ENCODE measurements around the gene NCR1. TPM values are rescaled to one million over a fixed set of nuclear protein-coding genes. Genes with fewer than 3 reads are reported as not detected.

The NCR1 gene
- total RNA-seq, 1 experiment from 2014 or later = not detected

DNA sequence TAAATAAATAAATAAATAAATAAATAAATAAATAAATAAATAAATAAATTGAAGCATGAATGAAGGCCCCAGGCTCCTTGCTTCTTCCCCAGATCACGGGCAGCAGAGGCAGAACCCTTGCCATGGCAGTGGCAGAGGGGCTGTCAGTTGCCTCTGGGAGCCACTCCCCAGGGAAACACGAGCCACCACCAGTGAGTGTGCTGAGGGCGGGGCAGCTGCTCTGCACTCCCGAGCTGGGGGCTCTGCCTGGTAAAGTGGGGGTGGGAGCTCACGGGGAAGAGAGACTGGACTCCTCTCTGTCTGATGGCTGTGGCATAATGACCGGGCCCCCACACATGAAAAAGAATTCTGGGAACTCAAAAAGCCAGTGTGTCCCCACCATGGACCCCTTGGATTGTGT lies 24.1 kb upstream of the NCR1 start:
- in situ Hi-C loops (cut with HindIII; ENCODE audit: low pct_unique_long_range_greater_than_20kb, low sequenced_read_pairs) = no loop called here
- no peaks in the 10 kb centered on the region for H3K9me3 ChIP-seq (ENCODE audit: control insufficient read depth, insufficient read depth, low read depth, low read length)

DNA sequence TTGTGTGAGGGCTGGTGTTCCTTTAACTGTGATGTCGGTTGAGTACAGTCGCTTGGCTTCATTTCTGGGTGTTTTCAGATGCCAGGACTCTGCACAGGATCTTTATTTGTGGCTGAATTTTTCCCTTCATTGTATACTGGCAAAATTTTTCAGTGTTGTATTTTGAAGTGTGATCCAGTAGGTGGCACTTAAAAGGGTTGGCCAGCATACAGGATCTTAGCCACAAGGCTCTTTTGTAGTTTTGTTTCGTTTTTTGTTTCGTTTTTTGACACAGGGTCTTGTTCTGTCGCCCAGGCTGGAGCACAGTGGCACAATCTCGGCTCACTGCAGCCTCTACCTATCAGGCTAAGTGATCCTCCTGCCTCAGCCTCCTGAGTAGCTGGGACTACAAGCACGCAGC lies 23.2 kb upstream of the NCR1 start:
- Histone ChIP-seq H3K9me3 (ENCODE audit: control insufficient read depth, insufficient read depth, low read depth, low read length) (no peaks in the 10 kb centered on the region), H3K4me3 (ENCODE audit: low read depth in 2 of 2, low read length in 2 of 2) (no peak overlapping the region), H3K4me1 (ENCODE audit: control insufficient read depth, insufficient read depth, low read length) (no peaks in the 10 kb centered on the region), H3K27me3 (ENCODE audit: control insufficient read depth, insufficient read depth, low read length) (peaks cover 8% of the 10 kb centered on the region), H3K27ac (ENCODE audit: low read length) (no peak overlapping the region), H3K36me3 (ENCODE audit: control insufficient read depth, insufficient read depth, low read length) (no peaks in the 10 kb centered on the region)
- ATAC-seq (peak; percentile 70), DNase-seq (ENCODE audit: low read depth, low spot score) (no peak)
- no peak for TF ChIP-seq POLR2AphosphoS5 (IDR thresholded peaks at IDR 0.05; ENCODE audit: low read depth, low read length)
- TF ChIP-seq, protein P1, sequence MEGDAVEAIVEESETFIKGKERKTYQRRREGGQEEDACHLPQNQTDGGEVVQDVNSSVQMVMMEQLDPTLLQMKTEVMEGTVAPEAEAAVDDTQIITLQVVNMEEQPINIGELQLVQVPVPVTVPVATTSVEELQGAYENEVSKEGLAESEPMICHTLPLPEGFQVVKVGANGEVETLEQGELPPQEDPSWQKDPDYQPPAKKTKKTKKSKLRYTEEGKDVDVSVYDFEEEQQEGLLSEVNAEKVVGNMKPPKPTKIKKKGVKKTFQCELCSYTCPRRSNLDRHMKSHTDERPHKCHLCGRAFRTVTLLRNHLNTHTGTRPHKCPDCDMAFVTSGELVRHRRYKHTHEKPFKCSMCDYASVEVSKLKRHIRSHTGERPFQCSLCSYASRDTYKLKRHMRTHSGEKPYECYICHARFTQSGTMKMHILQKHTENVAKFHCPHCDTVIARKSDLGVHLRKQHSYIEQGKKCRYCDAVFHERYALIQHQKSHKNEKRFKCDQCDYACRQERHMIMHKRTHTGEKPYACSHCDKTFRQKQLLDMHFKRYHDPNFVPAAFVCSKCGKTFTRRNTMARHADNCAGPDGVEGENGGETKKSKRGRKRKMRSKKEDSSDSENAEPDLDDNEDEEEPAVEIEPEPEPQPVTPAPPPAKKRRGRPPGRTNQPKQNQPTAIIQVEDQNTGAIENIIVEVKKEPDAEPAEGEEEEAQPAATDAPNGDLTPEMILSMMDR (IDR thresholded peaks at IDR 0.05) = no peak
- TF ChIP-seq TCF7L2 (IDR thresholded peaks at IDR 0.05; ENCODE audit: low read depth, low read length) = no peak
- TF ChIP-seq, protein P2, sequence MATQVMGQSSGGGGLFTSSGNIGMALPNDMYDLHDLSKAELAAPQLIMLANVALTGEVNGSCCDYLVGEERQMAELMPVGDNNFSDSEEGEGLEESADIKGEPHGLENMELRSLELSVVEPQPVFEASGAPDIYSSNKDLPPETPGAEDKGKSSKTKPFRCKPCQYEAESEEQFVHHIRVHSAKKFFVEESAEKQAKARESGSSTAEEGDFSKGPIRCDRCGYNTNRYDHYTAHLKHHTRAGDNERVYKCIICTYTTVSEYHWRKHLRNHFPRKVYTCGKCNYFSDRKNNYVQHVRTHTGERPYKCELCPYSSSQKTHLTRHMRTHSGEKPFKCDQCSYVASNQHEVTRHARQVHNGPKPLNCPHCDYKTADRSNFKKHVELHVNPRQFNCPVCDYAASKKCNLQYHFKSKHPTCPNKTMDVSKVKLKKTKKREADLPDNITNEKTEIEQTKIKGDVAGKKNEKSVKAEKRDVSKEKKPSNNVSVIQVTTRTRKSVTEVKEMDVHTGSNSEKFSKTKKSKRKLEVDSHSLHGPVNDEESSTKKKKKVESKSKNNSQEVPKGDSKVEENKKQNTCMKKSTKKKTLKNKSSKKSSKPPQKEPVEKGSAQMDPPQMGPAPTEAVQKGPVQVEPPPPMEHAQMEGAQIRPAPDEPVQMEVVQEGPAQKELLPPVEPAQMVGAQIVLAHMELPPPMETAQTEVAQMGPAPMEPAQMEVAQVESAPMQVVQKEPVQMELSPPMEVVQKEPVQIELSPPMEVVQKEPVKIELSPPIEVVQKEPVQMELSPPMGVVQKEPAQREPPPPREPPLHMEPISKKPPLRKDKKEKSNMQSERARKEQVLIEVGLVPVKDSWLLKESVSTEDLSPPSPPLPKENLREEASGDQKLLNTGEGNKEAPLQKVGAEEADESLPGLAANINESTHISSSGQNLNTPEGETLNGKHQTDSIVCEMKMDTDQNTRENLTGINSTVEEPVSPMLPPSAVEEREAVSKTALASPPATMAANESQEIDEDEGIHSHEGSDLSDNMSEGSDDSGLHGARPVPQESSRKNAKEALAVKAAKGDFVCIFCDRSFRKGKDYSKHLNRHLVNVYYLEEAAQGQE (IDR thresholded peaks at IDR 0.05; ENCODE audit: insufficient read depth in 1 of 2, low read depth in 2 of 2, low read length in 1 of 2) = no peak
- no peak for TF ChIP-seq SIN3A (IDR thresholded peaks at IDR 0.05; ENCODE audit: borderline replicate concordance, insufficient read depth, low read depth, low read length)
- ChIA-PET POLR2A (no interaction called here), CTCF (interaction anchor here (0.7 kb wide), 1 partner anchor 258 kb away, joined by 6 read pairs; no protein-coding TSS in a partner anchor)
- in situ Hi-C loops (cut with HindIII; ENCODE audit: low pct_unique_long_range_greater_than_20kb, low sequenced_read_pairs) (no loop called here), intact Hi-C loops (cut with micrococcal nuclease; ENCODE audit: unreplicated experiment) (no loop called here)
- no TSS peak for BruUV-seq (replicated peaks)

More for the DNA sequence above, 24.1 kb upstream of the NCR1 start:
- ChIA-PET POLR2A (interaction anchor here (1.1 kb wide), 1 partner anchor 34 kb away, joined by 5 read pairs; no protein-coding TSS in a partner anchor), CTCF (interaction anchor here (0.5 to 1.4 kb wide), 6 partner anchors 13 to 253 kb away, joined by 3 to 7 read pairs (median 4); no protein-coding TSS in a partner anchor)
- intact Hi-C loops (cut with micrococcal nuclease; ENCODE audit: unreplicated experiment) = no loop called here
- Histone ChIP-seq H3K36me3 (ENCODE audit: control insufficient read depth, insufficient read depth, low read length) (no peaks in the 10 kb centered on the region), H3K27me3 (ENCODE audit: control insufficient read depth, insufficient read depth, low read length) (peaks cover 8% of the 10 kb centered on the region), H3K4me1 (ENCODE audit: control insufficient read depth, insufficient read depth, low read length) (no peaks in the 10 kb centered on the region), H3K27ac (ENCODE audit: low read length) (no peak overlapping the region), H3K4me3 (ENCODE audit: low read depth in 2 of 2, low read length in 2 of 2) (no peak overlapping the region)
- TF ChIP-seq TCF7L2 (IDR thresholded peaks at IDR 0.05; ENCODE audit: low read depth, low read length) (no peak), POLR2AphosphoS5 (IDR thresholded peaks at IDR 0.05; ENCODE audit: low read depth, low read length) (no peak), SIN3A (IDR thresholded peaks at IDR 0.05; ENCODE audit: borderline replicate concordance, insufficient read depth, low read depth, low read length) (no peak)
- TF ChIP-seq, protein P1 (IDR thresholded peaks at IDR 0.05) = no peak
- TF ChIP-seq, protein P2 (IDR thresholded peaks at IDR 0.05; ENCODE audit: insufficient read depth in 1 of 2, low read depth in 2 of 2, low read length in 1 of 2) = no peak
- BruUV-seq (replicated peaks) = no TSS peak
- ATAC-seq (no peak), DNase-seq (ENCODE audit: low read depth, low spot score) (no peak)

Data from Panc1 (cell line).